K562 (cell line): ENCODE measurements around the gene ZNF81. TPM values are rescaled to one million over a fixed set of nuclear protein-coding genes. Genes with fewer than 3 reads are reported as not detected.

Source experiments
- ATAC-seq: fragments of 200-7000 bp; cut with Tn5 transposase; 3 replicates; pipeline ENCODE4 v1.9.1; 2020; ENCODE audit warnings: moderate library complexity
- BruUV-seq: library from RNA; stranded (reverse); fragments of 400-500 nt; replicated peaks from 2 replicates; lab custom pipeline; 2021; lab: Mats Ljungman, UMichigan
- CTCF ChIA-PET: fragments of 300-600 bp; formaldehyde crosslinking; extraction: SDS; loops from one replicate; lab custom pipeline; 2021; ENCODE audit warnings: low intra/inter-chr PET ratio; lab: Yijun Ruan, JAX
- POLR2A ChIA-PET: fragments of 300-600, 350-650 bp; sonication (Branson Sonifier 250); formaldehyde crosslinking; extraction: SDS; loops from one replicate; lab custom pipeline; 2021; ENCODE audit warnings: antibody characterized with exemption, inconsistent platforms; lab: Yijun Ruan, JAX
- DNase-seq, 4 experiments: peaks; one replicate each; pipeline versions ENCODE4 v3.0.0 to v3.0.0-alpha.2; 2011 to 2018; ENCODE audit warnings: low spot score in 3 of 4, mixed read lengths in 3 of 4; ENCODE audit errors: extremely low read depth in 1 of 4
- FAIRE-seq: peaks from 2 replicates; lab custom pipeline; 2011; peaks lifted over from hg19 to GRCh38; lab: Jason Lieb, UNC
- H2AFZ ChIP-seq: 2 replicates; pipeline ENCODE4 v1.6.0; 2011; ENCODE audit warnings: low read depth, low read length, control low read depth, inconsistent platforms
- H3K27ac ChIP-seq: fragments of 200-600 bp; 3 replicates; pipeline ENCODE4 v1.8.0; 2011; ENCODE audit warnings: low read depth, mild to moderate bottlenecking, control low read depth, inconsistent platforms, low read length, moderate library complexity, mixed read lengths; ENCODE audit errors: extremely low read depth
- H3K27me3 ChIP-seq, 2 experiments: fragments of 300-600 bp in 1 of 2; 2 replicates in 1 of 2; 3 replicates in 1 of 2; pipeline versions ENCODE4 v1.6.0 to v1.8.0; 2011; ENCODE audit warnings: inconsistent platforms in 2 of 2, low read length in 2 of 2, mild to moderate bottlenecking in 1 of 2, mixed read lengths in 1 of 2, moderate library complexity in 1 of 2; ENCODE audit not compliant: control insufficient read depth in 2 of 2, insufficient read depth in 2 of 2
- H3K36me3 ChIP-seq: fragments of 300-600 bp; 3 replicates; pipeline ENCODE4 v1.8.0; 2011; ENCODE audit warnings: mild to moderate bottlenecking, low read length, inconsistent platforms; ENCODE audit not compliant: control insufficient read depth, insufficient read depth
- H3K4me1 ChIP-seq, 2 experiments: fragments of 200-600 bp in 1 of 2; replicated peaks in 1 of 2; 2 replicates in 1 of 2; 3 replicates in 1 of 2; pipeline versions ENCODE4 v1.5.1 to v1.8.0; 2011; ENCODE audit warnings: inconsistent platforms in 2 of 2, low read length in 2 of 2, mild to moderate bottlenecking in 1 of 2, mixed read lengths in 1 of 2, moderate library complexity in 1 of 2; ENCODE audit not compliant: control insufficient read depth in 2 of 2, insufficient read depth in 2 of 2
- H3K4me2 ChIP-seq: 2 replicates; pipeline ENCODE4 v1.6.1; 2011; ENCODE audit warnings: low read length, control low read depth, inconsistent platforms, mixed read lengths; ENCODE audit not compliant: insufficient read depth
- H3K4me3 ChIP-seq: fragments of 200-600 bp; sonication (generic), shearing (Covaris generic); 2 replicates; pipeline ENCODE4 v1.5.1; 2016; ENCODE audit warnings: control low read depth, inconsistent platforms
- H3K79me2 ChIP-seq: fragments of 200-600 bp; 3 replicates; pipeline ENCODE4 v1.8.0; 2011; ENCODE audit warnings: low read length, inconsistent platforms; ENCODE audit not compliant: control insufficient read depth, insufficient read depth
- H3K9ac ChIP-seq, 2 experiments: 2 replicates each; pipeline versions ENCODE4 v1.6.0 to v1.6.1; 2011; ENCODE audit warnings: low read depth in 2 of 2, low read length in 2 of 2, control low read depth in 1 of 2, inconsistent platforms in 1 of 2, mild to moderate bottlenecking in 1 of 2, mixed read lengths in 1 of 2; ENCODE audit not compliant: insufficient read depth in 1 of 2
- H3K9me1 ChIP-seq: one replicate; pipeline ENCODE4 v1.6.0; 2011; ENCODE audit warnings: inconsistent platforms, mild to moderate bottlenecking, low read length, moderate library complexity; ENCODE audit not compliant: control insufficient read depth, insufficient read depth
- H3K9me3 ChIP-seq: replicated peaks from 2 replicates; pipeline ENCODE4 v1.5.1; 2011; ENCODE audit warnings: low read depth, low read length, inconsistent platforms; ENCODE audit not compliant: control insufficient read depth, insufficient read depth
- H4K20me1 ChIP-seq: replicated peaks from 2 replicates; pipeline ENCODE4 v1.6.1; 2011; ENCODE audit warnings: low read length, inconsistent platforms, mixed read lengths; ENCODE audit not compliant: control insufficient read depth, insufficient read depth
- BRD4 ChIP-seq: fragments of 200-600 bp; sonication (generic); IDR thresholded peaks from 2 replicates; pipeline ENCODE4 v1.6.1; 2017; ENCODE audit warnings: inconsistent platforms
- CBFB ChIP-seq: sonication (generic); formaldehyde crosslinking; IDR thresholded peaks from 2 replicates; pipeline ENCODE4 v1.4.0; 2020; ENCODE audit warnings: mild to moderate bottlenecking, missing genetic modification reagents
- ELF1 ChIP-seq: fragments of 200-800 bp; sonication (Bioruptor generic); IDR thresholded peaks from 2 replicates; pipeline ENCODE4 v1.6.1; 2016; ENCODE audit warnings: missing genetic modification characterization, missing compliant biosample characterization
- ETV5 ChIP-seq: sonication (generic); formaldehyde crosslinking; IDR thresholded peaks from 2 replicates; pipeline ENCODE4 v1.4.0; 2020; ENCODE audit warnings: low read depth, mild to moderate bottlenecking, missing genetic modification reagents
- JUN ChIP-seq, 2 experiments: sonication (generic) in 1 of 2; formaldehyde crosslinking in 1 of 2; IDR thresholded peaks; 2 replicates each; pipeline versions ENCODE4 v1.6.1 to v1.8.0; 2012 to 2022; ENCODE audit warnings: borderline replicate concordance in 2 of 2, mild to moderate bottlenecking in 2 of 2, improper control_type of control experiment in 1 of 2, low read depth in 1 of 2, low read length in 1 of 2, missing genetic modification reagents in 1 of 2
- MAFK ChIP-seq: IDR thresholded peaks from 2 replicates; pipeline ENCODE4 v1.6.1; 2011; ENCODE audit warnings: low read length, improper control_type of control experiment
- WHSC1 ChIP-seq: IDR thresholded peaks from one replicate; pipeline ENCODE4 v1.6.1; 2012; ENCODE audit warnings: low read length, control low read depth, inconsistent platforms
- ZNF134 ChIP-seq: fragments of 250-450 bp; sonication (Bioruptor Pico); conservative IDR thresholded peaks from 2 replicates; pipeline ENCODE4 v1.4.0; 2020
- ZNF316 ChIP-seq: fragments of 450-650 bp; IDR thresholded peaks from 2 replicates; pipeline ENCODE4 v1.6.1; 2016
- ZNF695 ChIP-seq: fragments of 450-650 bp; formaldehyde crosslinking; IDR thresholded peaks from 2 replicates; pipeline ENCODE4 v1.4.0; 2020; ENCODE audit warnings: mild to moderate bottlenecking, moderate library complexity
- ZNF830 ChIP-seq: fragments of 250-450 bp; sonication (Bioruptor Pico); IDR thresholded peaks from 2 replicates; pipeline ENCODE4 v1.5.0; 2021; ENCODE audit warnings: mild to moderate bottlenecking
- WGBS: fragments of 100-300 bp; shearing (Covaris generic); methylation state at CpG from one replicate; pipeline ENCODE4 v1.1.6; 2016; ENCODE audit warnings: low coverage, mixed read lengths; ENCODE audit not compliant: insufficient coverage; ENCODE audit errors: missing lambda C conversion rate; 5-methylcytosine and 5-hydroxymethylcytosine counted together
- in situ Hi-C: fragments of 300-500 bp; cut with MboI; formaldehyde crosslinking; loops from 4 replicates; pipeline ENCODE4 v1.15.0; 2018; ENCODE audit warnings: inconsistent platforms, mixed read lengths
- intact Hi-C: fragments of 100-400 bp; cut with micrococcal nuclease; formaldehyde crosslinking; loops from 2 replicates; pipeline ENCODE4 v1.14.2; 2022
- polyA plus RNA-seq, 8 experiments: library from polyadenylated mRNA; depleted of rRNA in 4 of 8; stranded (reverse) in 5 of 8; unstranded in 3 of 8; fragments of >200 nt; fragmentation: Nextera tagmentation in 2 of 8; fragmentation: Illumina TruSeq in 1 of 8; extraction: Ambion mirVana in 2 of 8; extraction: Trizol in 1 of 8; gene quantifications; 2 replicates each; pipeline versions ENCODE4 v1.2.1 to v1.2.3, GENCODE V29; 2011 to 2014; ENCODE audit warnings: inconsistent platforms in 1 of 8, missing spikeins in 1 of 8
- total RNA-seq, 7 experiments: library from RNA; depleted of rRNA in 6 of 7; stranded (reverse); fragments of >200 nt in 6 of 7; fragmentation: Illumina TruSeq in 2 of 7; extraction: Trizol in 2 of 7; gene quantifications; 2 replicates each; pipeline versions ENCODE4 v1.2.1 to v1.2.3, GENCODE V29; 2011 to 2021; ENCODE audit warnings: low replicate concordance in 1 of 7
- TF ChIP-seq, protein P1 (sequence below): sonication (generic); IDR thresholded peaks from 2 replicates; pipeline ENCODE4 v1.6.1; 2016
- TF ChIP-seq, protein P2 (sequence below): IDR thresholded peaks from 2 replicates; pipeline ENCODE4 v1.6.1; 2016; ENCODE audit warnings: missing genetic modification characterization, missing compliant biosample characterization
- TF ChIP-seq, protein P3 (sequence below): fragments of 250-450 bp; sonication (Bioruptor Pico); IDR thresholded peaks from 2 replicates; pipeline ENCODE4 v1.8.0; 2022; ENCODE audit warnings: inconsistent platforms

The ZNF81 gene
- total and polyA plus RNA-seq, 9 of the 15 experiments (the other 6 are each of a cell fraction or from before 2014, with no cell fraction given), result 2.4 to 9.6 (median 4.9) TPM

DNA sequence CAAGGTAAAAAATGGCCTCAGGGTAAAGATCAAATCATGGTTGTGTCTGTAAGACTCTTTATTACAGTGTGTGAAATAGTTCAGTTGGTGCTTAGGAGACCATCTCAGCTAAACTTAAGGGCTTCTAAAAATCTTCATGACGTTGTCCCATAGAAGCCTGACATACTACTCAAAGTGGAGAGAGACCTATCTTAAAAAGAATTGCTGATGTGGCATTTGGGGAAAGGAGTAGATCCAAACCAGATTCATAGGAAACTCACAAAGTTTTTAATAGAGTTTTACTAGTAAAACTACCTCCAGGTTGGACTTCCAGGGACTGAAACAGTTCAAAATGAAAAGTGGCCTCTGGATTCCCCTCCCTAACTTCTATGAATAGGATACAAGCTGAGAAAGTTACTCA, 81.6 kb downstream of the ZNF81 start:
- no peaks in the 10 kb centered on the region for H4K20me1 ChIP-seq
- no peak overlapping the region for H3K4me2 ChIP-seq
- 20% methylated on average over 1 of the region's 1 CpG for WGBS
- in situ Hi-C loops, result no loop called here
- ATAC-seq, result no peak
- no peak overlapping the region for H3K9ac ChIP-seq
- H3K4me1 ChIP-seq, result no peaks in the 10 kb centered on the region
- TF ChIP-seq CBFB (CRISPR knock-in tag), result no peak
- no peak for TF ChIP-seq ZNF134
- no peak for TF ChIP-seq ZNF695 (CRISPR knock-in tag)
- TF ChIP-seq ZNF316, result peak; percentile 24; the same call in 1 of the 2 replicates
- TF ChIP-seq, protein P1, sequence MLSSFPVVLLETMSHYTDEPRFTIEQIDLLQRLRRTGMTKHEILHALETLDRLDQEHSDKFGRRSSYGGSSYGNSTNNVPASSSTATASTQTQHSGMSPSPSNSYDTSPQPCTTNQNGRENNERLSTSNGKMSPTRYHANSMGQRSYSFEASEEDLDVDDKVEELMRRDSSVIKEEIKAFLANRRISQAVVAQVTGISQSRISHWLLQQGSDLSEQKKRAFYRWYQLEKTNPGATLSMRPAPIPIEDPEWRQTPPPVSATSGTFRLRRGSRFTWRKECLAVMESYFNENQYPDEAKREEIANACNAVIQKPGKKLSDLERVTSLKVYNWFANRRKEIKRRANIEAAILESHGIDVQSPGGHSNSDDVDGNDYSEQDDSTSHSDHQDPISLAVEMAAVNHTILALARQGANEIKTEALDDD, result no peak
- TF ChIP-seq ETV5, result no peak
- TF ChIP-seq ZNF830 (CRISPR knock-in tag), result no peak
- TF ChIP-seq BRD4, result no peak
- no peak for TF ChIP-seq WHSC1
- 0 out of 2 replicates have a peak, but pooled peaks have one; percentile 7 for TF ChIP-seq MAFK
- no peak for TF ChIP-seq JUN (IDR thresholded peaks at IDR 0.05; ENCODE audit: borderline replicate concordance, low read depth, low read length)
- no peak for TF ChIP-seq JUN (CRISPR knock-in tag; IDR thresholded peaks at IDR 0.05; ENCODE audit: borderline replicate concordance)
- TF ChIP-seq, protein P2, sequence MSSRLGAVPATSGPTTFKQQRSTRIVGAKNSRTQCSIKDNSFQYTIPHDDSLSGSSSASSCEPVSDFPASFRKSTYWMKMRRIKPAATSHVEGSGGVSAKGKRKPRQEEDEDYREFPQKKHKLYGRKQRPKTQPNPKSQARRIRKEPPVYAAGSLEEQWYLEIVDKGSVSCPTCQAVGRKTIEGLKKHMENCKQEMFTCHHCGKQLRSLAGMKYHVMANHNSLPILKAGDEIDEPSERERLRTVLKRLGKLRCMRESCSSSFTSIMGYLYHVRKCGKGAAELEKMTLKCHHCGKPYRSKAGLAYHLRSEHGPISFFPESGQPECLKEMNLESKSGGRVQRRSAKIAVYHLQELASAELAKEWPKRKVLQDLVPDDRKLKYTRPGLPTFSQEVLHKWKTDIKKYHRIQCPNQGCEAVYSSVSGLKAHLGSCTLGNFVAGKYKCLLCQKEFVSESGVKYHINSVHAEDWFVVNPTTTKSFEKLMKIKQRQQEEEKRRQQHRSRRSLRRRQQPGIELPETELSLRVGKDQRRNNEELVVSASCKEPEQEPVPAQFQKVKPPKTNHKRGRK, result no peak
- TF ChIP-seq, protein P3, sequence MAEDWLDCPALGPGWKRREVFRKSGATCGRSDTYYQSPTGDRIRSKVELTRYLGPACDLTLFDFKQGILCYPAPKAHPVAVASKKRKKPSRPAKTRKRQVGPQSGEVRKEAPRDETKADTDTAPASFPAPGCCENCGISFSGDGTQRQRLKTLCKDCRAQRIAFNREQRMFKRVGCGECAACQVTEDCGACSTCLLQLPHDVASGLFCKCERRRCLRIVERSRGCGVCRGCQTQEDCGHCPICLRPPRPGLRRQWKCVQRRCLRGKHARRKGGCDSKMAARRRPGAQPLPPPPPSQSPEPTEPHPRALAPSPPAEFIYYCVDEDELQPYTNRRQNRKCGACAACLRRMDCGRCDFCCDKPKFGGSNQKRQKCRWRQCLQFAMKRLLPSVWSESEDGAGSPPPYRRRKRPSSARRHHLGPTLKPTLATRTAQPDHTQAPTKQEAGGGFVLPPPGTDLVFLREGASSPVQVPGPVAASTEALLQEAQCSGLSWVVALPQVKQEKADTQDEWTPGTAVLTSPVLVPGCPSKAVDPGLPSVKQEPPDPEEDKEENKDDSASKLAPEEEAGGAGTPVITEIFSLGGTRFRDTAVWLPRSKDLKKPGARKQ, result no peak
- no peak for TF ChIP-seq ELF1 (tag)
- no peak for DNase-seq
- CTCF ChIA-PET, result no interaction called here
- no peak overlapping the region for H2AFZ ChIP-seq
- peaks cover 1% of the 10 kb centered on the region; the same call in 1 of the 2 replicates for H3K9me3 ChIP-seq
- no peaks in the 10 kb centered on the region for H3K27me3 ChIP-seq
- H3K79me2 ChIP-seq, result no peaks in the 10 kb centered on the region
- no peaks in the 10 kb centered on the region for H3K36me3 ChIP-seq
- POLR2A ChIA-PET, result interaction anchor here (0.7 kb wide), 1 partner anchor 258 kb away, joined by 4 read pairs; no protein-coding TSS in a partner anchor
- BruUV-seq, result no TSS peak
- FAIRE-seq, result no peak
- no peaks in the 10 kb centered on the region for H3K9me1 ChIP-seq
- H3K27ac ChIP-seq, result no peak overlapping the region
- no peak overlapping the region for H3K4me3 ChIP-seq
- intact Hi-C loops, result no loop called here
